Kidney capillary endothelial cell (primary cell): ENCODE results near the gene IL1A.

Experiments used
- DNase-seq: peaks from one replicate; pipeline ENCODE4 v3.0.0-alpha.2; 2018; ENCODE audit warnings: low spot score

Gene IL1A

DNA sequence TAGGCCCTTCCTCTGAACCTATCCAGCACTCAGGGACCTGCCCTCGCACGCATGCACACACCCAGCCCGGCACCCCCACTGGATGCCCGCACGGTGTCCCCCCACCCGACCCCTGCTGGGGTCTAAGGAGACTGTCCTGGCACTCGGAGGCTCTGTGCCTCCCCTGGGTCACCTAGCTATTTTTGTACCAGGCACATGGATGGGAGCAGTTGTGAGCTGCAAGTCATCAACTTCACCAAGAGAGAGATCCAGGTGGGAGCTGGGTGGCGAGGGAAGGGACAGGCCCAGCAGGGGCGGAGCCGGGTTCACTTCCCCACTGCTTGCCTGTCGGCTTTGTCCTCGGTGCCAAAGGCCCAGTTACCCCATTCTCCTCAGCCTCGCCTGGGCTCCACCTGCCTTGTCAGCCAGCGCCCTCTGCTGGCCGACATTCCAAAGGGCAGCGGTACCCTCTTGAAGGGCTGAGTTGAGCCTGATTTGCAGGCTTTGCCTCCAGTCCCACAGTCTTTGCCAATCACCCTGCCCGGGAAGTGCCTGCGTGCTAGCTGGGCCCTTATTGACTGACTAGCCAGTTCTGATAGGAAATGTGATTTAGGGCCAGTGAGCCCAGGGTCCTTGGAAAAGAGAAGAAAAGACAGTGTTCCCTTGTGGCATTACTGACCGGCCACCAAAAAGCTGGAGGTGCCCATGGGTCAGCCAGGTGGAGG lies 57.7 kb downstream of the IL1A start:
- DNase-seq = peak; percentile 93

DNA sequence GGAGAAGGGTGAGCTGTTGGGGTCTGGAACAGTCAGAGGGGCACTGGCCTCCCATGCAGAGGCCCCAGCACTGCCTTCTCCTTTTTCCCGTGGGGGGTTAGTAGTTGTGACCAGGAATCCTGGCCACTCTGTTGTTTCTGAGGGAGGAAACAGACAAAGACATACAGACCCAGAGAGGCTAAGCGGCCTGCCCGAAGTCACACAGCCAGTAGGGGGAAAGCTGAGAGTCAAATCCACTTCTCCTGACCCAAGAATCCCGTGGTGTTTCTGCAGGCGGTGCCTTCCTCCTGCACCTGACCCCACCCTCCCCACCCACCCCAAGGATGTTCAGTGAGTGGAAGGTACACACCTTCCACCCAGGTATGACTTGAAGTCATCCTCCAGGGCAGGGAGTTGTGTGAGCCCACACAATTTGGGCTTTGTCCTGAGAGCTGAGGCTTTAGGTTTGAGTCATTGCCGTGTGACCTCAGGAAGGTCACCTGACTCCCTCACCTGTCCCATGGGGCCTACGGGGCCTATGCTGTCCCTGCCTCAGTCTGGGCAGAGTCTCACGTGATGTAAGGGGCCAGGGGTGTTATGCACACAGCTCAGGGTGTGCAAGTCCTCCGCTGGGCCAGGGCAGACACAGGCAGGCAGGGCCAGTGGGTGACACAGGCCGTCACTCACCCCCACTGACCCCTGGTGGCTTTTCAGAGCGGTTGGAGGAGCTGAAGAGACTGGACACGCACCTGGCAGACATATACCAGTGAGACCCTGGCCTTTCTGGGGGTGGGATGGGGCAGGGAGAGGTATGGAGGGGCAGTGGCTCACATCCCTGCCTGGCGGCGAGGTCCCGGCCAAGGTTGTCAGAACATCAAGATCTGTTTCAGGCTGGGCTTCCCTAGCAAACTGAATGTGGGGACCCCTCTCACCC lies 58.5 kb downstream of the IL1A start:
- DNase-seq = no peak

DNA sequence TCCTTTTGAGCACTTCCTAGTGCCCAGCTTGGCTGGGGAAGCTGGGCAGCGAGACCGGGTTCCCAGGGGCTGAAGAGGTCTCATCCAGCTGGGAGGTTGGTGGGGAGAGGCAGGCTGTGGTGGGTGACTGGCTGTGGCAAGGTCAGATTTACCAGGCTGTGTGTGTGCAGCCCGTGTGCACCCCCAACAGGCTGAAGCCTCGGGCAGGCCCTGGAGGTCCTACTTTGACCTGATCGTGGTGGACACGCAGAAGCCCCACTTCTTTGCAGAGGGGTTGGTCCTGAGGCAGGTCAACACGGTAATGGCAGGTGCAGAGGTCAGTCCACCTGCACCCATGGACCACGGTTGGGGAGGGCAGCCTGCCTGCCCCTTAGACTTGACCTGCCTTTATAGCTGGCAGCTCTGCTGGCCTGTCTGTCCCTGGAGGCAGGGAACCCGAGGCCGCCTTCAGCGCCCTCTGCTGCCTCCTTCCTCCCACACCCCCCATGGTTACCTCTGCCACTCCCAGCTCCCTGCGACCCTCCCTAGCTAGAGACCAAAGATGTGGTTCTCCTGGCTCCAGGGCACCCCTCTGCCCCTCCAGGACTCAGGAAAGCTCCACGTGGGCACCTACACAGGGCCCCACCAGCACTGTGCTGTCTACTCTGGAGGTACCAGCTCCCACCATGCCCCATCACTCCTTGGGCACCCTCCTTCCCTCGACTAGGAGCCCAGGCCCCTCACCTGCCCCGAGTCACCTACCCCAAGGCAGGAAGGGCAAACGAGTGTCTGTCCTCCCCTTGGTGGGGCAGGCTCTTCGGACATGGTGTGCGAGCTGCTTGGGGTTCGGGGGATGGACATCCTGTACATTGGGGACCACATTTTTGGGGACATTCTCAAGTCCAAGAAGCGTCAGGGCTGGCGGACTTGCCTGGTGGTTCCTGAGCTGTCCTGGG lies 59.4 kb downstream of the IL1A start:
- DNase-seq = no peak

DNA sequence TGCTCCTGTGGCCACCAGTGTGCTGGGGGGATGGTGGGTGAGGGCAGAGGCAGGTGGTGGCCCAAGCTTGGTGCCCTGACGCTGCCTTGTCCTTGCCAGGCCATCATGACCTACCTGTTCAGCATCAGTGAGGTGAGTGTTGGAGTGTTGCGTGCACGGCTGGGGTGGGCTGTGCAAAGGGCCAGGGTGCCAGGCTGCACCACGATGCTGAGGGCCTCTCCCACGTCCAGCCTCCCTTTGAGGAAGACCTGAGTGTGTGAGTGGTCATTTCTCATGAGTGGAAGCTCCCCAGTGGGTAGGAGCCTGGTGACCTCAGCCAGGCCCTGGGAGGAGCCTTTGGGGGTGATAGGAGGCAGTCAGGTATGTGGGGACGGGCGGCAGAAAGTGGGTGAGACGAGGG lies 60.3 kb downstream of the IL1A start:
- DNase-seq = no peak
